MM.1S (cell line): ENCODE results near the gene TCTN3.

ENCODE experiments used
- CTCF ChIP-seq: fragments of 300-600 bp; sonication (generic); IDR thresholded peaks from 2 replicates; pipeline ENCODE4 v1.5.1; 2016; ENCODE audit warnings: antibody characterized with exemption, low read length, mixed read lengths
- EZH2 ChIP-seq: fragments of 300-600 bp; sonication (generic); optimal IDR thresholded peaks from 2 replicates; pipeline ENCODE3; 2017; ENCODE audit warnings: low read depth, mild to moderate bottlenecking, antibody characterized with exemption, low read length, mixed read lengths
- EZH2phosphoT487 ChIP-seq: fragments of 300-600 bp; sonication (generic); IDR thresholded peaks from 2 replicates; pipeline ENCODE4 v1.6.1; 2018; ENCODE audit warnings: antibody characterized with exemption, low read length

- TF ChIP-seq CTCF, result no peak
- no peak for TF ChIP-seq EZH2
- no peak for TF ChIP-seq EZH2phosphoT487
Measured at GRCh38 chr10:95653895-95654294, 39.8 kb downstream of the TCTN3 start.
